Karpas-422 (cell line): ENCODE measurements around the gene HCCS. TPM values are rescaled to one million over a fixed set of nuclear protein-coding genes. Genes with fewer than 3 reads are reported as not detected.

Source experiments
- DNase-seq: peaks from one replicate; pipeline ENCODE4 v3.0.0-alpha.2; 2015
- H2AFZ ChIP-seq: fragments of 200-600 bp; sonication (generic); 2 replicates; pipeline ENCODE4 v1.6.1; 2014; ENCODE audit warnings: antibody characterized with exemption, low read length, mixed read lengths
- H3K27ac ChIP-seq: fragments of 200-600 bp; sonication (generic); 2 replicates; pipeline ENCODE4 v1.5.1; 2014; ENCODE audit warnings: mild to moderate bottlenecking, low read length, moderate library complexity
- H3K27me3 ChIP-seq: fragments of 200-600 bp; sonication (generic); 2 replicates; pipeline ENCODE4 v1.6.1; 2014; ENCODE audit warnings: low read length, mixed read lengths
- H3K36me3 ChIP-seq: fragments of 200-600 bp; sonication (generic); 2 replicates; pipeline ENCODE4 v1.6.1; 2014; ENCODE audit warnings: low read length, mixed read lengths; ENCODE audit not compliant: insufficient read depth
- H3K4me1 ChIP-seq: fragments of 200-600 bp; sonication (generic); 2 replicates; pipeline ENCODE4 v1.6.1; 2014; ENCODE audit warnings: mild to moderate bottlenecking, low read length, mixed read lengths
- H3K4me2 ChIP-seq: fragments of 200-600 bp; sonication (generic); 2 replicates; pipeline ENCODE4 v1.6.1; 2014; ENCODE audit warnings: low read length, low read depth, mild to moderate bottlenecking; ENCODE audit not compliant: poor library complexity, severe bottlenecking
- H3K4me3 ChIP-seq: fragments of 200-600 bp; sonication (generic); 2 replicates; pipeline ENCODE4 v1.5.1; 2014; ENCODE audit warnings: mild to moderate bottlenecking, antibody characterized with exemption, low read length, mixed read lengths
- H3K79me2 ChIP-seq: fragments of 200-600 bp; sonication (generic); 2 replicates; pipeline ENCODE4 v1.6.1; 2014; ENCODE audit warnings: mild to moderate bottlenecking, low read length, mixed read lengths
- H3K9ac ChIP-seq: fragments of 200-600 bp; sonication (generic); 2 replicates; pipeline ENCODE4 v1.6.0; 2014; ENCODE audit warnings: low read length
- H3K9me2 ChIP-seq: fragments of 200-600 bp; sonication (generic), shearing (Covaris generic); replicated peaks from 2 replicates; pipeline ENCODE4 v1.6.0; 2014; ENCODE audit warnings: mild to moderate bottlenecking, low read length, moderate library complexity; ENCODE audit not compliant: insufficient read depth
- H3K9me3 ChIP-seq: fragments of 300-700, 200-600 bp; sonication (generic); 2 replicates; pipeline ENCODE4 v1.6.1; 2014; ENCODE audit warnings: low read length, mixed read lengths
- H4K20me1 ChIP-seq: fragments of 200-600 bp; sonication (generic); 2 replicates; pipeline ENCODE4 v1.6.1; 2014; ENCODE audit warnings: mild to moderate bottlenecking, antibody characterized with exemption, low read length, low read depth; ENCODE audit not compliant: insufficient read depth
- total RNA-seq: library from RNA; depleted of rRNA; stranded (reverse); fragments of >200 nt; shearing (Covaris generic); gene quantifications from 2 replicates; pipeline ENCODE4 v1.2.3, GENCODE V29; 2014; ENCODE audit warnings: low replicate concordance

HCCS gene
- total RNA-seq, 1 experiment from 2014 or later: 27.4 TPM

- Histone ChIP-seq H3K4me3 (no peak overlapping the region), H3K9me3 (no peaks in the 10 kb centered on the region), H3K36me3 (no peaks in the 10 kb centered on the region), H3K4me2 (no peak overlapping the region), H2AFZ (no peak overlapping the region), H4K20me1 (no peaks in the 10 kb centered on the region), H3K4me1 (no peaks in the 10 kb centered on the region), H3K27me3 (no peaks in the 10 kb centered on the region; the same call in 1 of the 2 replicates), H3K27ac (no peak overlapping the region), H3K9me2 (no peaks in the 10 kb centered on the region), H3K79me2 (no peaks in the 10 kb centered on the region), H3K9ac (no peak overlapping the region)
- no peak for DNase-seq
Observed at GRCh38 chrX:11146411-11146810, 35.3 kb downstream of the HCCS start.

GRCh38 chrX:11148401-11148800 is 37.3 kb downstream of the HCCS start:
- no peak overlapping the region for H3K9ac ChIP-seq
- no peaks in the 10 kb centered on the region for H3K4me1 ChIP-seq
- H3K9me3 ChIP-seq: no peaks in the 10 kb centered on the region
- no peak for DNase-seq
- H3K4me2 ChIP-seq: no peak overlapping the region
- no peaks in the 10 kb centered on the region for H3K36me3 ChIP-seq
- H4K20me1 ChIP-seq: no peaks in the 10 kb centered on the region
- H3K9me2 ChIP-seq: no peaks in the 10 kb centered on the region
- no peaks in the 10 kb centered on the region for H3K79me2 ChIP-seq
- H3K4me3 ChIP-seq: no peak overlapping the region
- H3K27me3 ChIP-seq: no peaks in the 10 kb centered on the region; the same call in 1 of the 2 replicates
- no peak overlapping the region for H2AFZ ChIP-seq
- no peak overlapping the region for H3K27ac ChIP-seq

GRCh38 chrX:11151799-11152559 is 40.8 kb downstream of the HCCS start:
- H3K36me3 ChIP-seq: no peaks in the 10 kb centered on the region
- no peak overlapping the region for H3K27ac ChIP-seq
- no peaks in the 10 kb centered on the region for H3K9me3 ChIP-seq
- H3K79me2 ChIP-seq: no peaks in the 10 kb centered on the region
- H3K27me3 ChIP-seq: no peaks in the 10 kb centered on the region
- no peaks in the 10 kb centered on the region for H3K4me1 ChIP-seq
- H3K4me2 ChIP-seq: no peak overlapping the region
- no peaks in the 10 kb centered on the region for H4K20me1 ChIP-seq
- H3K4me3 ChIP-seq: no peak overlapping the region
- H2AFZ ChIP-seq: no peak overlapping the region
- DNase-seq: no peak
- H3K9ac ChIP-seq: no peak overlapping the region
- H3K9me2 ChIP-seq: no peaks in the 10 kb centered on the region

GRCh38 chrX:11159149-11159548 is 48.0 kb downstream of the HCCS start:
- Histone ChIP-seq H3K9me2 (no peaks in the 10 kb centered on the region), H3K27me3 (no peaks in the 10 kb centered on the region), H3K36me3 (no peaks in the 10 kb centered on the region), H3K4me2 (no peak overlapping the region), H3K4me1 (no peaks in the 10 kb centered on the region), H3K4me3 (no peak overlapping the region), H3K9ac (no peak overlapping the region), H3K9me3 (no peaks in the 10 kb centered on the region), H3K27ac (no peak overlapping the region), H3K79me2 (no peaks in the 10 kb centered on the region), H4K20me1 (no peaks in the 10 kb centered on the region), H2AFZ (no peak overlapping the region)
- DNase-seq: no peak

- no peak for DNase-seq
- Histone ChIP-seq H3K27me3 (no peaks in the 10 kb centered on the region), H3K36me3 (no peaks in the 10 kb centered on the region)
Observed at GRCh38 chrX:11164433-11164832, 53.3 kb downstream of the HCCS start.

GRCh38 chrX:11171956-11172355 is 60.8 kb downstream of the HCCS start:
- H3K9ac ChIP-seq: no peak overlapping the region
- H3K79me2 ChIP-seq: no peaks in the 10 kb centered on the region
- no peak overlapping the region for H3K4me3 ChIP-seq
- no peaks in the 10 kb centered on the region for H3K4me1 ChIP-seq
- no peak overlapping the region for H3K27ac ChIP-seq
- no peak for DNase-seq
- no peaks in the 10 kb centered on the region for H3K27me3 ChIP-seq
- H3K4me2 ChIP-seq: no peak overlapping the region
- H3K9me3 ChIP-seq: no peaks in the 10 kb centered on the region
- no peaks in the 10 kb centered on the region for H3K9me2 ChIP-seq
- H4K20me1 ChIP-seq: no peaks in the 10 kb centered on the region
- H2AFZ ChIP-seq: no peak overlapping the region
- no peaks in the 10 kb centered on the region for H3K36me3 ChIP-seq

More at GRCh38 chrX:11164433-11164832, 53.3 kb downstream of the HCCS start:
- Histone ChIP-seq H3K79me2 (no peaks in the 10 kb centered on the region), H3K9me2 (no peaks in the 10 kb centered on the region), H2AFZ (no peak overlapping the region), H3K4me1 (no peaks in the 10 kb centered on the region), H4K20me1 (no peaks in the 10 kb centered on the region), H3K4me3 (no peak overlapping the region), H3K9me3 (no peaks in the 10 kb centered on the region), H3K4me2 (no peak overlapping the region), H3K27ac (no peak overlapping the region), H3K9ac (no peak overlapping the region)

GRCh38 chrX:11172415-11172814 is 61.3 kb downstream of the HCCS start:
- no peaks in the 10 kb centered on the region for H3K9me3 ChIP-seq
- no peak overlapping the region for H3K27ac ChIP-seq
- H3K79me2 ChIP-seq: no peaks in the 10 kb centered on the region
- H2AFZ ChIP-seq: no peak overlapping the region
- H3K4me2 ChIP-seq: no peak overlapping the region
- no peaks in the 10 kb centered on the region for H3K9me2 ChIP-seq
- no peaks in the 10 kb centered on the region for H3K27me3 ChIP-seq
- no peak overlapping the region for H3K4me3 ChIP-seq
- H3K36me3 ChIP-seq: no peaks in the 10 kb centered on the region
- no peaks in the 10 kb centered on the region for H4K20me1 ChIP-seq
- H3K4me1 ChIP-seq: no peaks in the 10 kb centered on the region
- DNase-seq: no peak
- no peak overlapping the region for H3K9ac ChIP-seq
